Measurements from ENCODE around the gene BAG3. TPM values are rescaled to one million over a fixed set of nuclear protein-coding genes. Genes with fewer than 3 reads are reported as not detected.

BAG3 gene
- total and polyA plus RNA-seq, 9 of the 15 experiments (the other 6 are each of a cell fraction or from before 2014, with no cell fraction given): 2.6 to 27.4 (median 7.2) TPM

DNA sequence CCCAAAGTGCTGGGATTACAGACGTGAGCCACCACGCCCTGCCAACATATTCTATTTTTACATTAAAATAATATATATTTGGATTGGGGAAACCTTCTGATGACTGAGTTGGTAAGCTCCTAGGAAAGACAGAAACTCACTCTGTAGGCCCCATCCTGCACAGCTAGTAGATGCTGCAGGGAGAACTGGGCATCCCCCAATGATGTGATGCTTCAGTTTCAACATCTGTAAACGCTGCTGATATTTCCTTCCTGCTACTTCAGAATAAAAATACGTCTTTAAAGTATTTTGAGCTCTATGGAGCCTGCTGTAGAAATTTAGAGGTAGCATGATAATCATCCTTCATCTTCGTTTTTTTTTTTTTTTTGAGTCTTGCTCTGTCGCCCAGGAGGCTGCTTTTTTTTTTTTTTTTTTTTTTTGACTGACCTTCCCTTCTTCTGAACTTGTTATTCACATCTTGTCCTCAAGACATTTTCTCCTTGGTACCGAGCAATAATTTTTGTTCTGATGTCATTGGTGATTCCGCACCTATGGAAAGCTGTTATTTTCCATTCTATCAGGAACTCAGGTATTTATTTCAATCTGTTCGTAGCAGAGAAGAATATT lies 52.8 kb downstream of the BAG3 start:
- H3K4me1 ChIP-seq (replicated peaks in 1 of 2; ENCODE audit: control insufficient read depth in 2 of 2, insufficient read depth in 2 of 2, low read length in 2 of 2): no peaks in the 10 kb centered on the region; a peak in 1 of 5 replicates

More for the DNA sequence above, 52.8 kb downstream of the BAG3 start:
- H3K9me3 ChIP-seq (replicated peaks; ENCODE audit: control insufficient read depth, insufficient read depth, low read depth, low read length): no peaks in the 10 kb centered on the region; the same call in 1 of the 2 replicates
- ChIA-PET CTCF (ENCODE audit: low intra/inter-chr PET ratio) (no interaction called here), POLR2A (interaction anchor here (1.4 kb wide), 1 partner anchor 10 kb away, joined by 4 read pairs; no protein-coding TSS in a partner anchor)
- no peak for FAIRE-seq
- no peaks in the 10 kb centered on the region for H3K79me2 ChIP-seq (ENCODE audit: control insufficient read depth, insufficient read depth, low read length)
- no peak for DNase-seq (ENCODE audit: extremely low read depth in 1 of 4, low spot score in 3 of 4)
- ATAC-seq: no peak
- H3K27me3 ChIP-seq (ENCODE audit: control insufficient read depth in 2 of 2, insufficient read depth in 2 of 2, low read length in 2 of 2): no peaks in the 10 kb centered on the region
- intact Hi-C loops (cut with micrococcal nuclease) (no loop called here), in situ Hi-C loops (cut with MboI) (no loop called here)
- no peaks in the 10 kb centered on the region for H3K9me1 ChIP-seq (ENCODE audit: control insufficient read depth, insufficient read depth, low read length)
- no peak overlapping the region for H3K4me3 ChIP-seq
- no peak overlapping the region for H3K27ac ChIP-seq (ENCODE audit: extremely low read depth, low read depth, low read length)
- no TSS peak for BruUV-seq (replicated peaks)
- no peaks in the 10 kb centered on the region for H4K20me1 ChIP-seq (replicated peaks; ENCODE audit: control insufficient read depth, insufficient read depth, low read length)
- H2AFZ ChIP-seq (ENCODE audit: low read depth, low read length): no peak overlapping the region
- H3K9ac ChIP-seq (ENCODE audit: insufficient read depth in 1 of 2, low read depth in 2 of 2, low read length in 2 of 2): no peak overlapping the region
- no peak for TF ChIP-seq NFIX (CRISPR knock-in tag; IDR thresholded peaks at IDR 0.05; ENCODE audit: low read depth)
- TF ChIP-seq, protein P1, sequence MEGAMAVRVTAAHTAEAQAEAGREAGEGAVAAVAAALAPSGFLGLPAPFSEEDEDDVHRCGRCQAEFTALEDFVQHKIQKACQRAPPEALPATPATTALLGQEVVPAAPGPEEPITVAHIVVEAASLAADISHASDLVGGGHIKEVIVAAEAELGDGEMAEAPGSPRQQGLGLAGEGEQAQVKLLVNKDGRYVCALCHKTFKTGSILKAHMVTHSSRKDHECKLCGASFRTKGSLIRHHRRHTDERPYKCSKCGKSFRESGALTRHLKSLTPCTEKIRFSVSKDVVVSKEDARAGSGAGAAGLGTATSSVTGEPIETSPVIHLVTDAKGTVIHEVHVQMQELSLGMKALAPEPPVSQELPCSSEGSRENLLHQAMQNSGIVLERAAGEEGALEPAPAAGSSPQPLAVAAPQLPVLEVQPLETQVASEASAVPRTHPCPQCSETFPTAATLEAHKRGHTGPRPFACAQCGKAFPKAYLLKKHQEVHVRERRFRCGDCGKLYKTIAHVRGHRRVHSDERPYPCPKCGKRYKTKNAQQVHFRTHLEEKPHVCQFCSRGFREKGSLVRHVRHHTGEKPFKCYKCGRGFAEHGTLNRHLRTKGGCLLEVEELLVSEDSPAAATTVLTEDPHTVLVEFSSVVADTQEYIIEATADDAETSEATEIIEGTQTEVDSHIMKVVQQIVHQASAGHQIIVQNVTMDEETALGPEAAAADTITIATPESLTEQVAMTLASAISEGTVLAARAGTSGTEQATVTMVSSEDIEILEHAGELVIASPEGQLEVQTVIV (CRISPR knock-in tag; IDR thresholded peaks at IDR 0.05; ENCODE audit: borderline replicate concordance): no peak
- WGBS (ENCODE audit: insufficient coverage, low coverage, missing lambda C conversion rate): 52% methylated on average over 7 of the region's 9 CpGs
- no peak overlapping the region for H3K4me2 ChIP-seq (ENCODE audit: insufficient read depth, low read length)
- H3K36me3 ChIP-seq (ENCODE audit: control insufficient read depth, insufficient read depth, low read length): no peaks in the 10 kb centered on the region
